ENCODE data around the gene CAPN5. TPM values are rescaled to one million over a fixed set of nuclear protein-coding genes. Genes with fewer than 3 reads are reported as not detected.

CAPN5 gene
- total and polyA plus RNA-seq, 2 donors (not counting 1 experiment from before 2014, with no cell fraction given): 17.5 to 20.4 TPM

- Histone ChIP-seq H3K9me3 (ENCODE audit: control insufficient read depth, insufficient read depth, low read depth, low read length) (no peaks in the 10 kb centered on the region), H3K9ac (ENCODE audit: insufficient read depth, low read length) (no peak overlapping the region), H3K4me1 (ENCODE audit: control insufficient read depth, extremely low read depth, insufficient read depth, low read length) (peaks cover 13% of the 10 kb centered on the region), H3K36me3 (ENCODE audit: control insufficient read depth, insufficient read depth, low read length) (no peaks in the 10 kb centered on the region), H3K79me2 (ENCODE audit: control insufficient read depth, insufficient read depth, low read length) (no peaks in the 10 kb centered on the region), H3K27ac (ENCODE audit: insufficient read depth, low read length) (no peak overlapping the region), H3K4me2 (ENCODE audit: extremely low read depth, insufficient read depth, low read length) (no peak overlapping the region), H3K4me3 (replicated peaks in 1 of 4; ENCODE audit: control extremely low read depth in 1 of 4, insufficient read depth in 1 of 4, low read depth in 3 of 4, low read length in 4 of 4) (no peak overlapping the region), H2AFZ (ENCODE audit: low read length) (no peak overlapping the region), H4K20me1 (ENCODE audit: control insufficient read depth, extremely low read depth, insufficient read depth, low read length) (no peaks in the 10 kb centered on the region), H3K27me3 (ENCODE audit: control insufficient read depth, insufficient read depth, low read length) (no peaks in the 10 kb centered on the region)
- TF ChIP-seq EZH2 (IDR thresholded peaks at IDR 0.05; ENCODE audit: low read length, missing control alignments) (no peak), CTCF (conservative IDR thresholded peaks at IDR 0.05 in 1 of 2, IDR thresholded peaks at IDR 0.05 in 1 of 2; ENCODE audit: low read depth in 1 of 2, low read length in 2 of 2) (no peak)
- no peak for DNase-seq (ENCODE audit: low read depth in 2 of 2)
Observed at GRCh38 chr11:77103319-77103718, 36.5 kb downstream of the CAPN5 start.

GRCh38 chr11:77104727-77105126, 38.0 kb downstream of the CAPN5 start:
- Histone ChIP-seq H2AFZ (ENCODE audit: low read length) (no peak overlapping the region), H3K27ac (ENCODE audit: insufficient read depth, low read length) (no peak overlapping the region), H3K27me3 (ENCODE audit: control insufficient read depth, insufficient read depth, low read length) (no peaks in the 10 kb centered on the region), H3K9me3 (ENCODE audit: control insufficient read depth, insufficient read depth, low read depth, low read length) (no peaks in the 10 kb centered on the region), H3K36me3 (ENCODE audit: control insufficient read depth, insufficient read depth, low read length) (no peaks in the 10 kb centered on the region), H3K4me3 (replicated peaks in 1 of 4; ENCODE audit: control extremely low read depth in 1 of 4, insufficient read depth in 1 of 4, low read depth in 3 of 4, low read length in 4 of 4) (no peak overlapping the region), H3K79me2 (ENCODE audit: control insufficient read depth, insufficient read depth, low read length) (no peaks in the 10 kb centered on the region), H3K4me2 (ENCODE audit: extremely low read depth, insufficient read depth, low read length) (no peak overlapping the region), H3K4me1 (ENCODE audit: control insufficient read depth, extremely low read depth, insufficient read depth, low read length) (peaks cover 26% of the 10 kb centered on the region), H3K9ac (ENCODE audit: insufficient read depth, low read length) (no peak overlapping the region), H4K20me1 (ENCODE audit: control insufficient read depth, extremely low read depth, insufficient read depth, low read length) (no peaks in the 10 kb centered on the region)
- TF ChIP-seq EZH2 (IDR thresholded peaks at IDR 0.05; ENCODE audit: low read length, missing control alignments) (no peak), CTCF (conservative IDR thresholded peaks at IDR 0.05 in 1 of 2, IDR thresholded peaks at IDR 0.05 in 1 of 2; ENCODE audit: low read depth in 1 of 2, low read length in 2 of 2) (no peak)
- DNase-seq (ENCODE audit: low read depth in 2 of 2): peak in 1 of 2 donors; percentile 52

DNA sequence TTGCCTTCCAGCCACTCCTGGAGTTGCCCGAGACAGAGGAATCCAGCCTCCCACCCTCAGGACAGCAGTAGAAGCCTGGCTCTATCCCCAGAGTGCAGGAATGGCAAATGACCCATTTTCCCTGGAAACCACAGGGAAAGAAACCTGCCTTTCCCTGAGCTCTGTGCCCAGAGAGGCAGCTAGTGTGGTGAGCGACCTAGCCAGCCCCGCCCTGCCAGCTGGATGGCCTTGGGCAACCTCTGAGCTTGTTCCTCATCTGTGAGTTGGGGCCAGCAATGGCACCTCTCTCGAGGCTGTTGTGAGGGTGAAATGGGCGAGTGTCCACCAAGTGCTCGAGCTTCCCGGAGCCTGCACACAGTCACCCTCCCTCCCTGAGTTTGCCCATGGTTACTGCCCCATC, 39.5 kb downstream of the CAPN5 start:
- TF ChIP-seq EZH2 (IDR thresholded peaks at IDR 0.05; ENCODE audit: low read length, missing control alignments) (no peak), CTCF (conservative IDR thresholded peaks at IDR 0.05 in 1 of 2, IDR thresholded peaks at IDR 0.05 in 1 of 2; ENCODE audit: low read depth in 1 of 2, low read length in 2 of 2) (no peak)
- peak in 1 of 2 donors; percentile 40 for DNase-seq (ENCODE audit: low read depth in 2 of 2)
- Histone ChIP-seq H3K27me3 (ENCODE audit: control insufficient read depth, insufficient read depth, low read length) (no peaks in the 10 kb centered on the region), H3K79me2 (ENCODE audit: control insufficient read depth, insufficient read depth, low read length) (no peaks in the 10 kb centered on the region), H3K27ac (ENCODE audit: insufficient read depth, low read length) (no peak overlapping the region), H3K9ac (ENCODE audit: insufficient read depth, low read length) (no peak overlapping the region), H3K9me3 (ENCODE audit: control insufficient read depth, insufficient read depth, low read depth, low read length) (no peaks in the 10 kb centered on the region), H3K36me3 (ENCODE audit: control insufficient read depth, insufficient read depth, low read length) (no peaks in the 10 kb centered on the region), H3K4me2 (ENCODE audit: extremely low read depth, insufficient read depth, low read length) (no peak overlapping the region), H2AFZ (ENCODE audit: low read length) (no peak overlapping the region), H4K20me1 (ENCODE audit: control insufficient read depth, extremely low read depth, insufficient read depth, low read length) (no peaks in the 10 kb centered on the region), H3K4me1 (ENCODE audit: control insufficient read depth, extremely low read depth, insufficient read depth, low read length) (peaks cover 30% of the 10 kb centered on the region), H3K4me3 (replicated peaks in 1 of 4; ENCODE audit: control extremely low read depth in 1 of 4, insufficient read depth in 1 of 4, low read depth in 3 of 4, low read length in 4 of 4) (no peak overlapping the region)

All from fibroblast of lung (primary cell).